ENCODE results near the gene KLHL5. TPM values are rescaled to one million over a fixed set of nuclear protein-coding genes. Genes with fewer than 3 reads are reported as not detected.

KLHL5 gene
- total RNA-seq, 1 experiment from 2014 or later, result 55.1 TPM

DNA sequence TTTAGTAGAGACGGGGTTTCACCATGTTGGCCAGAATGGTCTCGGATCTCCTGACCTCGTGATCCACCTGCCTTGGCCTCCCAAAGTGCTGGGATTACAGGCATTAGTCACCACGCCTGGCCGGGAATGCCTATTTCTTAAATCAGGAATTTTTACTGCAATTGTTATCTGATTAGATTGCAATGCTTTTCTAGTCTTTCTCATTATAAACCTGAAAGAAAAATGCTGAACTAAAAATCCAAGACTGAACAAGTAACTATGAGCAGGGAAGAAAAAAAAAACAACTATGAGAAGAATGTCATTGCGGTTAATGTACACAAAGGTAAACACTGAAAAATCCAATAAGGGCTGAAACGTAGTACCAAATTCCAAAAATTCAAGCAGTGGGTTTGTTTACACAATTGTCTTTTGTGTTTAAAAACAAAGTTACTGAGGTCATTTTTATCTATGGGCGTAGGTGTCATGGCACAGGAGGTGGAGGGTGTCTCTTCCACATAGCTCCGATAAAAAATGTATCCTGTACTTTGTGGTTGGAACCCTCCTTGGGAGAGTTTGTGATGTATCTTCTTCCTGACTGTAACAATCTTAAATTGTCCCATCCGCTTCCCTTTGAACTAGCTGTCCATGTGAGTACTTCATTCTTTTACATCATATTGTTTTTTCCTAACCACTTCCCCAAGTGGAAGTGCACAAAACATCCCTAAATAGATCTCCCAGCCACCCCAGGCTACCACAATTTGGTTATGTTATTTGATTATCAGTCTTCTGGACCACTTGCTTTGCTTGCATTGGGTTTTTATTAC is 18.8 kb upstream of the KLHL5 start:
- no peak for DNase-seq (ENCODE audit: extremely low read depth, low read depth)

GRCh38 chr4:39043861-39044363 is 18.1 kb upstream of the KLHL5 start:
- no peak for DNase-seq (ENCODE audit: extremely low read depth, low read depth)

GRCh38 chr4:39044364-39044955 is 17.6 kb upstream of the KLHL5 start:
- DNase-seq (ENCODE audit: extremely low read depth, low read depth), result peak; percentile 82

DNA sequence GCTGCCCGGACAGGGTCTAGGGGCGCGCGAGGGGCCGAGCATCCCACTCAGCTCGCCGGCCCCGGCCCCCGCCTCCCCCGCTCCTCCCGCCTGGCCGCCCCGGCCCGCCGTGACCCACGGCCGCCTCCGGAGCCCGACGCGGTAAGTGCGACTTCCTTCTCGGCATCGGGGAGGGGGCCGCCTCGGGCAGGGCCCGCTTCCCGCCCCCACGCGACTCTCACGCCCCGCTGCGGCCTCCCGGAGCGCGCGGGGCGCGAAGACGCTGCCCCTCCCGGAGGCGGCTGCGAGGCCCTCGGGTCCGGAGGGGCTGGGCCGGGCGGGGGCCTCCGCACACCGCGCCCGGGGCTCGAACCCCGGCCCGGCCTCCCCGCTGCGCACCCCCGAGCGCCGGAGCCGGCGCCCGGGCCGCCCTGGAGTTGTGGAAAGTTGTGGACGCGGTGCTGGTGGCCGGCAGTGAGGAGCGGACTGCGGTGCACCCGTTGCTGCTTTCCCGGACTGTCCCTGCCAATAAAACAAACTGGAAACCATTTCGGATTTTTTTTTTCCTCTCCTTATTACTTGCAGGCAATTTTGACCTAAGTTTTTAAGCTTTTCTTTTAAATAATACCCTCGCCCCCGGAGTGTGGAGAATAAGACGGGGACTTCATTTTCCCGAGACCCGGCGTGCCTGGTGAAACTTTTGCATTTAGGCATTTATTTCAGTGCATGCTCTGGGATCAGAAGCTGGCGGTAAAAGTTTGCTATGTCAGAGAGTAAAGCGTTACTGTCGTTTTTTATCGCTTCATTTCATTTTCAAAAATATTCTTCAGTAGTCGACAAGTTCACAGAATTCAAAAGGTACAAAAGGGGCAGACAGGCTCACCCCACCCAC is 16.8 kb upstream of the KLHL5 start:
- DNase-seq (ENCODE audit: extremely low read depth, low read depth), result no peak

DNA sequence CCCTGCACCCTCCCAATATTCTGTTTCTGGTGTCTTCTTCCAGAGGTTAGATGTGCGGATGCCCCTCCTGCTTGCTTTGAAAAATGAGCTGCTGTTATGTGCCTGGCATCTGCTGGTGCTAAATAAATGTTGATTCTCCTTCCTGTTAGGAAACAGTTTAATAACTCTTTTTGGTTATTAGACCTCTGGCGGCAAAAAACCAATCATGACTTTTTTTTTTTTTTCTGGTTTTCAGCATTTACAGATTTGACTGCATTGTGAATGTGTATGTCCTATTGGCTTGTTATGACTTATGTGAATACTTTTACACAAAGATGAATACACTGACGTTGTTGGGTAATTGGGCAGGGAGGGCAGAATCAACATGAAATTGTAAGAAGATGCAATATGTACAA is 16.2 kb upstream of the KLHL5 start:
- DNase-seq (ENCODE audit: extremely low read depth, low read depth), result no peak

DNA sequence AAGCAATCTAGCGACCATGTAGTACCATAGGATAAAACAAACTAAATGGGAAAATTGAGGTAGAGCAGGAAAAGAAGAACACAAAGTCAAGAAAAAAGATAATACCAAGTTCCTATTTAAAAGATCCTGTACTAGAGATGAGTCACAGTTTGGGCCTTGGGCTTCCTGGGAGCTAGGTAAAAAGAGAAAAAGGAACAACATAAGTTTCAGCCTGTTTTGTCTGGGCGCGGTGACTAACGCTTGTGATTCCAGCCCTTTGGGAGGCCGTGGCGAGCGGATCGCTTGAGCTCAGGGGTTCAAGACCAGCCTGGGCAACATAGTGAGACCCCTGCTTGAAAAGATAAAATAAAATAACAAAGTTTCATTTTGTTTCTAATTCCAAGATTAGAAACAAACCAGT is 15.8 kb upstream of the KLHL5 start:
- no peak for DNase-seq (ENCODE audit: extremely low read depth, low read depth)

- no peak for DNase-seq (ENCODE audit: extremely low read depth, low read depth)
Observed at GRCh38 chr4:39047681-39048080, 14.4 kb upstream of the KLHL5 start.

- DNase-seq (ENCODE audit: extremely low read depth, low read depth), result no peak
Observed at GRCh38 chr4:39048311-39048710, 13.7 kb upstream of the KLHL5 start.

DNA sequence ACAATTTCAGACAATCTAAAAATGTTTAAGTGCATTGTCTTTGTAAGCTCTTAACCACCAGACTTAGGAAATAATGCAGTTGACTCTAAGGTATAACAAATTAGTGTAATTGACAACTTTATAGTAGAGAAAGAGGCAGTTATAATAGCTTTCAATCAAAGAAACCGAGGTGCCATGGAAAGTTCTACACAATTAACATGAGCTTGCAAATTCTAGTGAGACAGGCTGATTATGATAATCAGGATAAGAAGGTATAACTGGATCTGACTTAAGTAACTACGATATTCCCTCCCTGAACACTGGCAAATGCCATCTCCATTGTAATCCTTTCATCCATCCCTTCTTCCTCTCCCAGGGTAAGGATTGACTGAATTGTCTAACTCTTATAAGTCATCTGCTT is 11.4 kb upstream of the KLHL5 start:
- no peak for DNase-seq (ENCODE audit: extremely low read depth, low read depth)

DNA sequence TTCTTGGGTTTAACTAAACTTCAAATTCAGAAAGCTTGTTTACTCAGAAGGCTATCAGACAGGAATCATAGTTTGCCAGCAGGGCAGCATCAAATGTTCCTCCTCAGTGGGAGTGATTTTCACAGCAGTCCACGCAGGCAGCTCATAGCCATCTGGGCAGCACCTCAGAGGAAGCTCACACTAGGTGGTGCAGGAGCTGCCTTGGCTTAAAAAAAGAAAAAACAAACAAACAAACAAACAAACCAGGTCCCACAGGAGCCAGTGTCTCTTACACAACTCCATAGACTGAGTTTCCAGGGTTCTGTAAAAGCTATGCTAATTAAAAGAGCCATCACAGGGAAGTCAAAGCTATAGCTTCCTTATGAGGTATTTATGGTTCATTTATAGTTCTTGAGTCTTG is 10.5 kb upstream of the KLHL5 start:
- DNase-seq (ENCODE audit: extremely low read depth, low read depth), result no peak

DNA sequence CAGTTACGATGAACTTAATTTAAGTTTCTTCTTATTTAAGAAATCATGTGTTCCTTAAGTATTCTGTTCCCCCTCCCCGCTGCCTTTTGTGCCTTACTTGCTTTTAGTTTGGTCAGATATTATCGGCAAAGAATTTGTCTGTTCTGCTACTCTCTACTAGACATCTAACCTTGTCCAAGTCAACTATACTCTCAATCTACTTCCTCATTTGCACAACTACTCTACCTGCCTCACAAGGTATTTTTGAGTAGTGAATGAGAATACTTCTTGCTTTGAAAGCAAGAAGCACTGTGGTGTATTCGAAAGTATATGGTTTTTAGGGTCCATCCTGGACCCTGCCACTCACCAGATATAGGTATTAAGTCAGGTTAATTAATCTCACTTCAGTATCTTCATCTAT is 8.0 kb upstream of the KLHL5 start:
- DNase-seq (ENCODE audit: extremely low read depth, low read depth), result no peak

DNA sequence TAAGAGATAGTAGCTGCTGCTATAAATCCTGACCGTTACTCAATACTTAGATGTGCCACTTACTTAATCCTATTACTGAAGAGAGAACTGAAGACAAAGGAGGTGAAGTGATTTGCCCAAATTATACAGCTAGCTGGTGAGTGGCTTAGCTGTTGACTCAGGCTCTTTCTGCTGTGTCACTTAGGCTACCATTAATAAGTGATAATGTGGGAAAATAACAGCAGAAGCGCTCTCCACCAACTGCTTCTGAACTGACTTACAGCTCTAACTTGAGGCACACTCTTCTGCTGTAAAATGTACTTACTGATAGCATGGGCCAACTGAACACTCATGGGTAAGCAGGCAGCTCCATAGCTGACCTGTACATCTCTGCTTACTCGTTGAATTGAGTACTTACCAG is 7.5 kb upstream of the KLHL5 start:
- no peak for DNase-seq (ENCODE audit: extremely low read depth, low read depth)

DNA sequence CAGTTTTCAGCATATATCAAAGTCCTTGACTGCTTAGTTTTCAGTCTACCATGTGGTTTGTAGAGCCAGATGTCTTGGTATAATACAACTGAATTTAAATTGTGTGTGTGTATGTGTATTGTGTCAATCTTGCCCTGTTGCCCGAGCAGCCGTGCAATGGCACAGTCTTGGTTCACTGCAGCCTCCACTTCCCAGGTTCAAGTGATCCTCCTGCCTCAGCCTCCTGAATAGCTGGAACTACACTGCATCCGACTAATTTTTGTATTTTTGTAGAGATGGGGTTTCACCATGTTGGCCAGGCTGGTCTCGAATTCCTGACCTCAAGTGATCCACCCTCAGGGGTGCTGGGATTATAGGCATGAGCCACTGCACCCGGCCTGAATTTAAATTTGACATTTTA is 6.0 kb upstream of the KLHL5 start:
- no peak for DNase-seq (ENCODE audit: extremely low read depth, low read depth)

DNA sequence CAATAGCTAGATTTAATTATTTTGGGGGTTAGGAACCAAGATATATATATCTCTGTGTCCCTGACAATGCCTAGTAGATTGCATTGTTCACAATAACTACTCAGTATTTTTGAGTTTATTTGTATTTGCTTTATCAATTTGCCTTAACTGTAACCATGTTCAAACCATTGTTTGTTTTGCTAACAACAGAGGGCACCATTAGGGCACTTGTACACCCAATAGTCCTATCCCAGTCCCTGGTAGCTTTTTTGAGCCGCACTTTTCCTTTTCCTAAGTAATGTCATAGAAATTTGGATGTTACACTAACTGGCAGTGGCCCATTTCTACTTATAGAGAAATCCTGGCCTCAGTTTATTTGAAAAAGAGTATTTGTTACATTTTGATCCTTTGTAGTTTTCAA is 575 bp upstream of the KLHL5 start:
- no peak for DNase-seq (ENCODE audit: extremely low read depth, low read depth)

DNA sequence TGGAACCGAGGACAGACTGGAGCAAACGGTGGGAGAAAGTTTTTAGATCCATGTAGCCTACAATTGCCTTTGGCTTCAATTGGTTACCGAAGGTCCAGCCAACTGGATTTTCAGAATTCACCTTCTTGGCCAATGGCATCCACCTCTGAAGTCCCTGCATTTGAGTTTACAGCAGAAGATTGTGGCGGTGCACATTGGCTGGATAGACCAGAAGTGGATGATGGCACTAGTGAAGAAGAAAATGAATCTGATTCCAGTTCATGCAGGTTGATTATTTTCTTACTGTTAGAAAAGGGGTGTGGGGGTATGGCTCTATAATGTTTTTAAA is 702 bp downstream of the KLHL5 start:
- DNase-seq (ENCODE audit: extremely low read depth, low read depth), result no peak

GRCh38 chr4:39063430-39063829 is 1.4 kb downstream of the KLHL5 start:
- no peak for DNase-seq (ENCODE audit: extremely low read depth, low read depth)

DNA sequence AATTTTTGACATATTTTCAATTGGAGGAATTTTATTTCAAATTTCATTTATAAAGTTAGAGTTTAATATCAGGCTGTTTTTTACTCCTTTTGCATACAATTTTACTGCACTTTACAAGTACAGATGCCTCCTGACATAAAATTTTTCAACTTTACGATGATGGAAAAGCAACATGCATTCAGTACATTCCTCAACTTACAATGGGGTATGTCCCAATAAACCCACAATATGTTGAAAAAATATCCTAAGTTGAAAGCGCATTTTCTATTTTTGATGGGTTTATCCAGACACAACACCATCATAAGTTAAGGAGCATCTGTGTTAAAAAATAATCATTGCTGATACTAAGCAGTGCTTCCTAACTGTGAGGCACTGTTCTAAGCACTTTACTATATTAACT is 4.3 kb downstream of the KLHL5 start:
- no peak for DNase-seq (ENCODE audit: extremely low read depth, low read depth)

DNA sequence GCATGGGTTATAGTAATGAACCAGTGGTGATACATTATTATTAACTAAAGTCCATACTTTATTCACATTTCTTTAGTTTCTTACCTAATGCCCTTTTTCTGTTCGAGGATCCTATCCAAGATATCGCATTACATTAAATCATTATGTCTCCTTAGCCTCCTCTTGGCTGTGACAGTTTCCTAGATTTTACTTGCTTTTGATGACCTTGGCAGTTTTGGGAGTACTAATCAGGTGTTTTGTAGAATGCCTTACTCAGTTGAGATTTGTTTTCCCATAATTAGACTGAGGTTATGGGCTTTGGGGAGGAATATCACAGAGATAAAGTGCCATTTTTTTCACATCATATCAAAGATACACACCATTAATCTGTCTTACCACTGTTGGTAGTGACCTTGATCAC is 5.0 kb downstream of the KLHL5 start:
- no peak for DNase-seq (ENCODE audit: extremely low read depth, low read depth)

DNA sequence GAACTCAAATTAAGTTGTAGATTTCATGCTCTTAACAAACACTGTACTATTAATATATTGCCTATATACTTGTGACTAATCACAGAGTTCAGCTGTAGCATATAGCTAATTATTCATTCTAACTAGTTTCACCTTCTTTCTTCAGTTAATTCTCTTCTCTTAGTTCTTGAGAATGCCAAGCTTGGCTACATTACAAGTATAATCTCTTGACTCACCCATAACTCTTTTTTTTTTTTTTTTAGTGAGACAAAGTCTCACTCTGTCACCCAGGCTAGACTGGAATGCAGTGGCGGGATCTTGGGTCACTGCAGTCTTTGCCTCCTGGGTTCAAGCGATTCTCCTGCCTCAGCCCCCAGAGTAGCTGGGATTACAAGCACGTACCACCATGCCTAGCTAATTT is 5.4 kb downstream of the KLHL5 start:
- DNase-seq (ENCODE audit: extremely low read depth, low read depth), result no peak

GRCh38 chr4:39068907-39069306 is 6.9 kb downstream of the KLHL5 start:
- no peak for DNase-seq (ENCODE audit: extremely low read depth, low read depth)

DNA sequence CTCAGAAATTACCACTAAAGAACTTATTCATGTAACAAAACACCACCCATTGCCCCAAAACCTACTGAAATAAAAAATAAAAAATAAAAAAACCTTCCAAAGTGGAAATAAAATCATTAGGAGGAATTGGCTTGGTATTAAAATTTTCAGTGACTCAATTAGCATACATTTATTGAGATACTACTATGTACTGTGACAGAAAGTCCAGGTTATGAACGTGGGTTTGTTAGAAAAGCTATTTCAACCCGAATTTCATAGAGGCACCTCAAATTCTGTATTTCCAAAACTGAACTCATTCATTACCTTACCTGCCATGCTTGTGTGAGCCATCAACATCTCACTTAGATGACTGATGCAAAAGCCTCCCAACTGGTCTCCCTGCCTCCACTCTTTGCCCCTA is 16.8 kb downstream of the KLHL5 start:
- DNase-seq (ENCODE audit: extremely low read depth, low read depth), result no peak

DNA sequence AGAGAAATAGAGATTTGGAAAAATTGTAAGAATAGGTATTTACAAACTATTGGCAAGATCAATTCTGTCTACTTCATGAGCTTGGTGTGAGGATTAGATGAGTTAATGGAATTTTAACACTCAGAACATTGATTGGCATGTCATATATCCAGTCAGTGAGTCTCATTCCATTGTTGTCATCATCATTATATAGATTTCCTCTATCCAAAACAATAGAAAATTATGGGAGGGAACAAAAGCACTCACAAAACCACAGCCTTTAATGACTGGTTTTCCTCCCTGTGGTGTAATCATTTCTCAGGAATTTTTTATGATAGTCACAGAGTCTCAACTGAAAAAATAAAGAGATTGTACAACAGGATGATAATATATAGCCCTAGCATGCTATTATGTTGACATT is 21.1 kb downstream of the KLHL5 start:
- DNase-seq (ENCODE audit: extremely low read depth, low read depth), result no peak

Data from NCI-H460 (cell line).